Activated CD8-positive, alpha-beta memory T cell treated with anti-CD3 and anti-CD28 coated beads for 48 hours (primary cell): Measurements from ENCODE around the gene GPR137B.

Experiments used
- DNase-seq, 3 experiments: peaks; one replicate each; pipeline ENCODE4 v3.0.0-alpha.2; 2020; ENCODE audit warnings: low read depth in 2 of 3, low spot score in 2 of 3

The GPR137B gene

GRCh38 chr1:236257216-236257615 lies 114.9 kb downstream of the GPR137B start:
- no peak for DNase-seq

DNA sequence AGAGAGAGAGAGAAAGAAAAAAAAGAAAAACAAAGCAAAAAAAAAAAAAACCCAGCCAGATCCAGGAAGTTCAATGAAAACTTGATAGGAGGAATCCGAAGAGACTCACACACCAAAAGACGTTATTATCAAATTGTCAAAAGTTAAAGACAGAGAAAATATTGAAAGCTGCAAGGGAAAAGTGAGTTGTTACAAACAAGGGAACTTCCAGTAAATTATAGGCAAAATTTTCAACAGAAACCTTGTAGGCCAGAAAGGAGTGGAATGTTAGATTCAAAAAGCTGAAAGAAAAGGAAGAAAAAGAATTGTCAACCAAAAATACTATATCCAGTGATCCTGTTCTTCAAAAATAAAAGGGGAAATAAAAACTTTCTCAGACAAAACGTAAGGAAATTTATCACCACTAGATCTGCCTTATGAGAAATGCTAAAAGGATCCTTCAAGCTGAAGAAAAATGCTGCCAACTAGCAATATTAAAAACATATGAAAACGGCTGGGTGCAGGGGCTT lies 115.8 kb downstream of the GPR137B start:
- DNase-seq, result no peak
